GM21390 (cell line): ENCODE data around the gene GTF2F2.

Experiments used
- ATAC-seq: cut with Tn5 transposase; IDR thresholded peaks from one replicate; pipeline ENCODE4 v1.9.1; 2021; ENCODE audit not compliant: unreplicated experiment

Gene GTF2F2

DNA sequence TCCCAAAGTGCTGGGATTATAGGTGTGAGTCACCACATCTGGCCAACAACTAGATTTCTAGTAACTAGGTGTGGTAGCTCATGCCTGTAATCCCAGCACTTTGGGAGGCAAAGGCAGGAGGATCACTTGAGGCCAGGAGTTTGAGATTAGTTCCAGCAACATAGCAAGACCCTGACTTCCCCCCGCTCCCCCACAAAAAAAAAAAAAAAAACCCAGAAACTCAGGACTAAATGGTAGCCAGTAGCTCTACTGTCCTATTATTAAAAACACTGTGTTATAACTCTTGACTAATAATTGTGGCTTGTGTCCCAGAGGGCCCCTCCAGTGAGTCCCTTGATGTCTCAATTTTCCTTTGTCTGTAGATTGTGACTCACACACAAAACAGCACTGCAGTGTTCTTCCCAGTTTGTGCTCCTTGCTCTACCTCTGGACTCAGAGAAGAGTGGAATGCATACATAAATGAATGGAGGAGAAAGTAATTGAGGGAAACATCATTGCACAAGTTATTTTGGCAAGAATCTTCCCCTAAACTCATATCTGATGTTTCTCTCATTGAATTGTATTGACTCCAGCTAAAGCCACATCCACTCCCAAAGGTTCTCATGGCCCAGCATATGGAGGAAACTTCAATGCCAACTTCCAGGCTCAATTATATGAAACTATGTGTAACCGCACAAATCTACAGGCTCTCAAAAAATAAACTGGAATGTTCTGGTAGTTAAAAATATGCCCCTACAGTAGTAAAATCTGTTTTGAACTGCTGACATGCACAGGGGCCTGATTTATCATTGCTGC lies 211.9 kb downstream of the GTF2F2 start:
- no peak for ATAC-seq

DNA sequence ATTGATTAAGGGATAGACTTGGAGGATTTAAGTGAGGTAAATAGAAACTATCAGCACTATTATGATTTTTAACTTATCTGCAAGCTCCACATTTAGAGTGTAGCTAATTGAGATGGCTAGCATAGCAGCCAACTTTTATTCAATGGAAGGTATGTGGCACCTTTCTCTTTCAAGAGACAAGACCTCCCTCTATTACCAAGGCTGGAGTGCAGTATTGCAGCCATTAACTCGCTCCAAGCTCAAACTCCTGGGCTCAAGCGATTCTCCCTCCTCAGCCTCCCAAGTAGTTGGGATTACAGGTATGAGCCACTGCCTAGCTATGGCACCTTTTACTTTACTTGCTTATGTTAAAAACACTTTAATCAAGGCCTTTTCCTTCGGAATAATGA lies 212.5 kb downstream of the GTF2F2 start:
- no peak for ATAC-seq

DNA sequence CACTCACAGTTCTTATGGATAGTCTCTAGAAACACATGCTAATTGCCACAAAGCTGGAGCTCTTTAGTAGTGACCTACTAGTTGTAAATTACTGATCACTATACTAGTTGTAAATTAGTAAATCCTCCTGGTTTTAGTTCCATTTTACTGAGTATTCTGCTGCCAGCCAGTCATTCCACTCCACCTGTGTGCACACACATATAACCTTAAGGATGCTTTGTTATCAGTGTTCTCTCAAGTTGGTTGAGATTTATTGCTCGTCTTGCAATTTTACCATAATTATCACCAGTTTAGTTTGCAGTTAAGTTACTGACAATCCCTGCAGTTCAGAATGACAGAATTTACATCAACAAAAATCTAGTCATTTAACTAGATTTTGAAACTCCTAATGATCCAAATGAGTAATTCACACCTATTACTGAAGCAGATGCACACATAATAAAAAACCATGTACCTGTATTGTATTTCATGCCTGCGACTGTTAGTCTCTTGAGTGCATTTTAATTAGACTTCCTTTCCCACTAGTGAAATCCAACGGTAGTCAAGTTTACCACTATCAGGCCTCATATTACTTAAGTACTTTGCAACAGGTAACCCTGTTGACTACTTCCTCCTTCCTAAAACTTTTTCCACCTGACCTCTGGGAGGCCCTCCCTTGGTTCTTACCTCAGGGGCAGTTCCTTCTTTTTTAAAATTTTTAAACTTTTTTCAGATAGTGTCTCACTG lies 213.1 kb downstream of the GTF2F2 start:
- ATAC-seq: no peak
